ENCODE measurements around the gene MYO1E. TPM values are rescaled to one million over a fixed set of nuclear protein-coding genes. Genes with fewer than 3 reads are reported as not detected.

Gene MYO1E
- total RNA-seq, 2 donors from 2014 or later: 47.8 to 65.6 TPM

DNA sequence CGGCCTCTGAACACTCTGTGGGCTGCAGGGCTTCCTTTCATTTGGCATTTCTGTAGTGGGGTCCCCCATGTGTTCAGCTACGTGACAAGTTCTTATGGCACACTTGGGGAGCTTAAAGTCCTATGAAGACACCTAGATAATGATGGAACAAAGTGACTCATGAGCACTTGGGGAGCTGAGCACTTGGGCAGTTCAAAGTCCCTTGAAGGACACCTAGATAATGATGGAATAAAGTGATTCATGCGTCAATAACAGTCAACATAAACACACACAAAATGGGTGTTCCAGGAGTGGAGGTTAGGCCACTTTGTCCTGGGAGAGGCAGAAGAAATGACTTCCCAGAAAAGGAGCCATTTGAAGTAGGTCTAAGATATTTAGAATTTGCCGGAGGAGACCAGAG is 99.4 kb downstream of the MYO1E start:
- H3K27me3 ChIP-seq (ENCODE audit: control insufficient read depth, insufficient read depth, low read length, poor library complexity, severe bottlenecking): no peaks in the 10 kb centered on the region
- WGBS, 2 experiments (ENCODE audit: insufficient coverage in 1 of 2, insufficient read length in 1 of 2): 96 to 100% methylated on average over 2 of the region's 4 CpGs

GRCh38 chr15:59271595-59272201 is 101.0 kb downstream of the MYO1E start:
- TF ChIP-seq, protein P1, sequence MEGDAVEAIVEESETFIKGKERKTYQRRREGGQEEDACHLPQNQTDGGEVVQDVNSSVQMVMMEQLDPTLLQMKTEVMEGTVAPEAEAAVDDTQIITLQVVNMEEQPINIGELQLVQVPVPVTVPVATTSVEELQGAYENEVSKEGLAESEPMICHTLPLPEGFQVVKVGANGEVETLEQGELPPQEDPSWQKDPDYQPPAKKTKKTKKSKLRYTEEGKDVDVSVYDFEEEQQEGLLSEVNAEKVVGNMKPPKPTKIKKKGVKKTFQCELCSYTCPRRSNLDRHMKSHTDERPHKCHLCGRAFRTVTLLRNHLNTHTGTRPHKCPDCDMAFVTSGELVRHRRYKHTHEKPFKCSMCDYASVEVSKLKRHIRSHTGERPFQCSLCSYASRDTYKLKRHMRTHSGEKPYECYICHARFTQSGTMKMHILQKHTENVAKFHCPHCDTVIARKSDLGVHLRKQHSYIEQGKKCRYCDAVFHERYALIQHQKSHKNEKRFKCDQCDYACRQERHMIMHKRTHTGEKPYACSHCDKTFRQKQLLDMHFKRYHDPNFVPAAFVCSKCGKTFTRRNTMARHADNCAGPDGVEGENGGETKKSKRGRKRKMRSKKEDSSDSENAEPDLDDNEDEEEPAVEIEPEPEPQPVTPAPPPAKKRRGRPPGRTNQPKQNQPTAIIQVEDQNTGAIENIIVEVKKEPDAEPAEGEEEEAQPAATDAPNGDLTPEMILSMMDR (conservative IDR thresholded peaks at IDR 0.05): no peak
- Mint-ChIP-seq H3K9me3 (no peaks in the 10 kb centered on the region), H3K36me3 (ENCODE audit: low read depth) (peaks cover 9% of the 10 kb centered on the region), H3K4me3 (no peak overlapping the region), H3K27me3 (ENCODE audit: insufficient read depth) (no peaks in the 10 kb centered on the region), H3K4me1 (peaks cover 35% of the 10 kb centered on the region), H3K27ac (no peak overlapping the region)
- 89 to 96% methylated on average over 5 to 7 of the region's 7 CpGs for WGBS, 2 experiments (ENCODE audit: insufficient coverage in 1 of 2, insufficient read length in 1 of 2)
- H3K27me3 ChIP-seq (ENCODE audit: control insufficient read depth, insufficient read depth, low read length, poor library complexity, severe bottlenecking): no peaks in the 10 kb centered on the region
- DNase-seq: no peak
- peaks cover 12% of the 10 kb centered on the region for H3K4me1 ChIP-seq (ENCODE audit: control insufficient read depth, insufficient read depth, low read length)
- no peak overlapping the region for H3K27ac ChIP-seq (ENCODE audit: low read depth, low read length)
- H3K4me3 ChIP-seq (ENCODE audit: low read length): no peak overlapping the region
- no peaks in the 10 kb centered on the region for H3K36me3 ChIP-seq (ENCODE audit: control insufficient read depth, insufficient read depth, low read length)
- H3K9ac ChIP-seq (ENCODE audit: extremely low read depth, low read length, poor library complexity, severe bottlenecking): no peak overlapping the region
- no peaks in the 10 kb centered on the region for H3K9me3 ChIP-seq (ENCODE audit: control insufficient read depth, low read length)

More for the DNA sequence above, 99.4 kb downstream of the MYO1E start:
- H3K36me3 ChIP-seq (ENCODE audit: control insufficient read depth, insufficient read depth, low read length): no peaks in the 10 kb centered on the region
- H3K27ac ChIP-seq (ENCODE audit: low read depth, low read length): no peak overlapping the region
- no peak for DNase-seq
- no peaks in the 10 kb centered on the region for H3K27me3 Mint-ChIP-seq (ENCODE audit: insufficient read depth)
- H3K4me3 ChIP-seq (ENCODE audit: low read length): no peak overlapping the region
- H3K9ac ChIP-seq (ENCODE audit: extremely low read depth, low read length, poor library complexity, severe bottlenecking): no peak overlapping the region
- H3K4me1 Mint-ChIP-seq: peaks cover 46% of the 10 kb centered on the region
- H3K4me1 ChIP-seq (ENCODE audit: control insufficient read depth, insufficient read depth, low read length): peaks cover 15% of the 10 kb centered on the region
- TF ChIP-seq, protein P1 (conservative IDR thresholded peaks at IDR 0.05): no peak
- H3K9me3 ChIP-seq (ENCODE audit: control insufficient read depth, low read length): no peaks in the 10 kb centered on the region
- peaks cover 9% of the 10 kb centered on the region for H3K36me3 Mint-ChIP-seq (ENCODE audit: low read depth)
- no peak overlapping the region for H3K27ac Mint-ChIP-seq
- no peaks in the 10 kb centered on the region for H3K9me3 Mint-ChIP-seq
- no peak overlapping the region for H3K4me3 Mint-ChIP-seq

DNA sequence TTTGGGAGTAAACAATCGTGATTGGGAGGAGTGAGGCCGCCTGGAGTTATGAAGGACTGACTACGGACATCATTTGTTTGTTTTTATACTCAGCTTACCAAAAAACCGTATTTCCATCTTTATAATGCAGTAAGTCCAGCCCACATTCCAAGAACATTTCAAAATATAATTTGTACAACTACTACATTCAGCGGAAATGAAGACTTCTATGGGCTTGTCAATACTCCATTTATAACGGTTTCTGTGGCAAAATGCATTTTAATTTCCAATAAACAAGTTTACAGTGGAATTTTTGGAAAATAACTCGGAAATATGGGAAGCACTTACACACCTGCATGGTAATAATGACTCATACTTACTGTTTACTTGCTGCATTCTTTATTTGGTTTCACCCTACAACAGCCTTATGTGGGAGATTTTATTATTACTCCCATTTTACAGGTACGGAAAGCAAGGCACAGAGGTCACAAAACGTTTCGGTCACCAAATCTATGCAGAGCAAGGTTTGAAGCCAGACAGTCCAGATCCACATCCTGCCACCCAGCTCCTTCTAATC is 103.7 kb downstream of the MYO1E start:
- Histone ChIP-seq H3K4me3 (ENCODE audit: low read length) (no peak overlapping the region), H3K9ac (ENCODE audit: extremely low read depth, low read length, poor library complexity, severe bottlenecking) (no peak overlapping the region), H3K4me1 (ENCODE audit: control insufficient read depth, insufficient read depth, low read length) (no peaks in the 10 kb centered on the region), H3K27ac (ENCODE audit: low read depth, low read length) (no peak overlapping the region), H3K9me3 (ENCODE audit: control insufficient read depth, low read length) (no peaks in the 10 kb centered on the region), H3K27me3 (ENCODE audit: control insufficient read depth, insufficient read depth, low read length, poor library complexity, severe bottlenecking) (no peaks in the 10 kb centered on the region), H3K36me3 (ENCODE audit: control insufficient read depth, insufficient read depth, low read length) (no peaks in the 10 kb centered on the region)
- TF ChIP-seq, protein P1 (conservative IDR thresholded peaks at IDR 0.05): no peak
- 94 to 97% methylated on average over 5 to 10 of the region's 10 CpGs for WGBS, 2 experiments (ENCODE audit: insufficient coverage in 1 of 2, insufficient read length in 1 of 2)
- no peak overlapping the region for H3K4me3 Mint-ChIP-seq
- DNase-seq: no peak
- H3K9me3 Mint-ChIP-seq: no peaks in the 10 kb centered on the region
- H3K27ac Mint-ChIP-seq: no peak overlapping the region
- H3K27me3 Mint-ChIP-seq (ENCODE audit: insufficient read depth): no peaks in the 10 kb centered on the region
- H3K36me3 Mint-ChIP-seq (ENCODE audit: low read depth): peaks cover 9% of the 10 kb centered on the region
- peaks cover 11% of the 10 kb centered on the region for H3K4me1 Mint-ChIP-seq
